H1 (cell line): ENCODE results near the gene SH3BP2. TPM values are rescaled to one million over a fixed set of nuclear protein-coding genes. Genes with fewer than 3 reads are reported as not detected.

Experiments used
- CTCF ChIA-PET: fragments of 300-600 bp; sonication (Branson Sonifier 250); formaldehyde crosslinking; loops from one replicate; lab custom pipeline; 2021; ENCODE audit not compliant: partially characterized antibody; lab: Charles Lee
- POLR2A ChIA-PET: fragments of 300-600 bp; sonication (Branson Sonifier 250); formaldehyde crosslinking; loops from one replicate; lab custom pipeline; 2021; ENCODE audit warnings: inconsistent platforms; ENCODE audit not compliant: partially characterized antibody; lab: Charles Lee
- DNase-seq, 2 experiments: peaks; one replicate each; pipeline versions ENCODE4 v3.0.0 to v3.0.0-alpha.2; 2010 to 2022; ENCODE audit warnings: low spot score in 2 of 2, low read depth in 1 of 2, mixed read lengths in 1 of 2
- FAIRE-seq: peaks from 2 replicates; lab custom pipeline; 2011; peaks lifted over from hg19 to GRCh38; lab: Jason Lieb, UNC
- H2AFZ ChIP-seq: 2 replicates; pipeline ENCODE4 v1.8.1; 2012; ENCODE audit warnings: low read length, inconsistent platforms
- H2AK5ac ChIP-seq: 2 replicates; pipeline ENCODE4 v1.6.1; 2013; ENCODE audit warnings: low read depth, low read length
- H2BK120ac ChIP-seq: replicated peaks from 2 replicates; pipeline ENCODE3; 2013; ENCODE audit warnings: low read depth, low read length, inconsistent platforms
- H2BK12ac ChIP-seq: 2 replicates; pipeline ENCODE4 v1.6.1; 2013; ENCODE audit warnings: low read depth, low read length
- H2BK15ac ChIP-seq: 2 replicates; pipeline ENCODE4 v1.6.1; 2013; ENCODE audit warnings: low read length
- H2BK20ac ChIP-seq: 2 replicates; pipeline ENCODE4 v1.6.1; 2013; ENCODE audit warnings: low read length
- H2BK5ac ChIP-seq: 2 replicates; pipeline ENCODE4 v1.6.1; 2013; ENCODE audit warnings: low read depth, low read length
- H3K14ac ChIP-seq: 2 replicates; pipeline ENCODE4 v1.6.1; 2013; ENCODE audit warnings: inconsistent platforms; ENCODE audit not compliant: insufficient read length
- H3K18ac ChIP-seq: 2 replicates; pipeline ENCODE4 v1.6.1; 2013; ENCODE audit warnings: low read length; ENCODE audit errors: extremely low read depth
- H3K23ac ChIP-seq: 2 replicates; pipeline ENCODE4 v1.6.1; 2013; ENCODE audit warnings: inconsistent platforms; ENCODE audit not compliant: insufficient read length
- H3K23me2 ChIP-seq: 2 replicates; pipeline ENCODE4 v1.6.1; 2013; ENCODE audit warnings: low read depth, low read length
- H3K27ac ChIP-seq: 2 replicates; pipeline ENCODE4 v1.6.1; 2011; ENCODE audit warnings: low read depth, low read length, inconsistent platforms
- H3K27me3 ChIP-seq, 4 experiments: replicated peaks in 1 of 4; 1 replicate in 1 of 4; 2 replicates in 3 of 4; pipeline versions ENCODE4 v1.6.1 to v1.8.1; 2011 to 2013; ENCODE audit warnings: low read length in 3 of 4, mild to moderate bottlenecking in 3 of 4, inconsistent platforms in 2 of 4, mixed read lengths in 2 of 4, moderate library complexity in 1 of 4; ENCODE audit not compliant: control insufficient read depth in 3 of 4, insufficient read depth in 3 of 4; ENCODE audit errors: extremely low read depth in 1 of 4
- H3K36me3 ChIP-seq, 4 experiments: 2 replicates each; pipeline versions ENCODE4 v1.6.1 to v1.8.1; 2011 to 2013; ENCODE audit warnings: mild to moderate bottlenecking in 4 of 4, low read length in 3 of 4, moderate library complexity in 2 of 4, control low read depth in 1 of 4, inconsistent platforms in 1 of 4; ENCODE audit not compliant: insufficient read depth in 4 of 4, control insufficient read depth in 2 of 4
- H3K4ac ChIP-seq: replicated peaks from 2 replicates; pipeline ENCODE3; 2013; ENCODE audit warnings: low read length, low read depth, mixed read lengths, inconsistent platforms; ENCODE audit not compliant: insufficient read length
- H3K4me1 ChIP-seq, 4 experiments: replicated peaks in 1 of 4; 1 replicate in 1 of 4; 2 replicates in 3 of 4; pipeline versions ENCODE4 v1.6.1 to v1.8.1; 2011 to 2013; ENCODE audit warnings: low read length in 3 of 4, inconsistent platforms in 2 of 4, mixed read lengths in 1 of 4; ENCODE audit not compliant: insufficient read depth in 4 of 4, control insufficient read depth in 3 of 4
- H3K4me2 ChIP-seq, 2 experiments: 2 replicates each; pipeline versions ENCODE4 v1.6.1 to v1.8.1; 2011 to 2013; ENCODE audit warnings: low read depth in 2 of 2, low read length in 2 of 2, control low read depth in 1 of 2, inconsistent platforms in 1 of 2, mild to moderate bottlenecking in 1 of 2; ENCODE audit not compliant: insufficient read depth in 1 of 2
- H3K4me3 ChIP-seq, 4 experiments: fragments of 200-600, 300-600 bp in 1 of 4; sonication (generic), shearing (Covaris generic), sonication (Bioruptor Twin) in 1 of 4; 2 replicates each; pipeline versions ENCODE4 v1.5.1 to v1.8.1; 2011 to 2016; ENCODE audit warnings: low read length in 4 of 4, low read depth in 3 of 4, control low read depth in 2 of 4, inconsistent platforms in 2 of 4, mild to moderate bottlenecking in 2 of 4, mixed read lengths in 1 of 4, moderate library complexity in 1 of 4; ENCODE audit not compliant: insufficient read depth in 2 of 4; ENCODE audit errors: extremely low read depth in 1 of 4
- H3K56ac ChIP-seq: replicated peaks from 2 replicates; pipeline ENCODE3; 2013; ENCODE audit warnings: low read depth, mild to moderate bottlenecking, mixed read lengths, low read length, inconsistent platforms; ENCODE audit not compliant: insufficient read length
- H3K79me1 ChIP-seq: 2 replicates; pipeline ENCODE4 v1.6.1; 2013; ENCODE audit warnings: low read depth, low read length, control low read depth
- H3K79me2 ChIP-seq, 2 experiments: 2 replicates each; pipeline versions ENCODE4 v1.6.1 to v1.8.1; 2012 to 2013; ENCODE audit warnings: low read length in 2 of 2, mild to moderate bottlenecking in 2 of 2, inconsistent platforms in 1 of 2; ENCODE audit not compliant: insufficient read depth in 2 of 2, control insufficient read depth in 1 of 2
- H3K9ac ChIP-seq, 4 experiments: replicated peaks in 1 of 4; 1 replicate in 1 of 4; 2 replicates in 3 of 4; pipeline versions ENCODE4 v1.6.1 to v1.8.1; 2011 to 2013; ENCODE audit warnings: low read depth in 3 of 4, low read length in 3 of 4, control low read depth in 2 of 4, mild to moderate bottlenecking in 2 of 4, moderate library complexity in 2 of 4, inconsistent platforms in 1 of 4; ENCODE audit errors: extremely low read depth in 1 of 4
- H3K9me3 ChIP-seq, 2 experiments: 2 replicates each; pipeline versions ENCODE4 v1.6.1 to v1.8.1; 2012 to 2013; ENCODE audit warnings: mild to moderate bottlenecking in 2 of 2, moderate library complexity in 2 of 2, control low read depth in 1 of 2, inconsistent platforms in 1 of 2, low read depth in 1 of 2, low read length in 1 of 2, mixed read lengths in 1 of 2; ENCODE audit not compliant: insufficient read depth in 2 of 2
- H4K20me1 ChIP-seq, 2 experiments: replicated peaks in 1 of 2; 2 replicates each; pipeline versions ENCODE3 to v1.8.1; 2011 to 2013; ENCODE audit warnings: inconsistent platforms in 2 of 2, low read length in 2 of 2, mild to moderate bottlenecking in 1 of 2; ENCODE audit not compliant: insufficient read depth in 2 of 2, control insufficient read depth in 1 of 2
- H4K5ac ChIP-seq: 2 replicates; pipeline ENCODE4 v1.6.1; 2013; ENCODE audit warnings: low read length, low read depth, mixed read lengths, inconsistent platforms; ENCODE audit not compliant: insufficient read length
- H4K8ac ChIP-seq: 2 replicates; pipeline ENCODE4 v1.8.0; 2013; ENCODE audit warnings: mild to moderate bottlenecking, moderate library complexity, low read length, inconsistent platforms; ENCODE audit not compliant: insufficient read depth; ENCODE audit errors: extremely low read depth
- H4K91ac ChIP-seq: replicated peaks from 2 replicates; pipeline ENCODE3; 2013; ENCODE audit warnings: low read length, mixed read lengths, inconsistent platforms; ENCODE audit not compliant: insufficient read length
- ATF3 ChIP-seq: IDR thresholded peaks from 2 replicates; pipeline ENCODE4 v1.6.1; 2011; ENCODE audit warnings: low read depth, mild to moderate bottlenecking, low read length; ENCODE audit not compliant: insufficient read depth
- CEBPB ChIP-seq: IDR thresholded peaks from 2 replicates; pipeline ENCODE4 v1.6.1; 2012; ENCODE audit warnings: low read depth, low read length
- KDM5A ChIP-seq: fragments of 200-600 bp; IDR thresholded peaks from 2 replicates; pipeline ENCODE4 v1.7.1; 2012; ENCODE audit warnings: mild to moderate bottlenecking, low read length, inconsistent platforms, mixed read lengths
- POU5F1 ChIP-seq: IDR thresholded peaks from 2 replicates; pipeline ENCODE4 v1.6.1; 2011; ENCODE audit warnings: low read depth, mild to moderate bottlenecking, low read length, moderate library complexity
- SIRT6 ChIP-seq: IDR thresholded peaks from one replicate; pipeline ENCODE4 v1.7.1; 2012; ENCODE audit warnings: low read length, inconsistent platforms
- TAF1 ChIP-seq: IDR thresholded peaks from 2 replicates; pipeline ENCODE4 v1.6.1; 2011; ENCODE audit warnings: mild to moderate bottlenecking, low read depth, low read length
- WGBS, 2 experiments: shearing (Covaris generic) in 1 of 2; methylation state at CpG; one replicate each; pipeline versions ENCODE4 v1.1.6 to v1.1.7; 2013 to 2015; ENCODE audit warnings: low lambda C conversion rate in 2 of 2, mixed read lengths in 2 of 2, inconsistent platforms in 1 of 2, low coverage in 1 of 2, missing lambda C conversion rate in 1 of 2; ENCODE audit not compliant: insufficient replicate concordance in 2 of 2, insufficient coverage in 1 of 2, insufficient read length in 1 of 2; ENCODE audit errors: extremely low coverage in 1 of 2, missing lambda C conversion rate in 1 of 2; 5-methylcytosine and 5-hydroxymethylcytosine counted together
- polyA plus RNA-seq, 7 experiments: library from polyadenylated mRNA; depleted of rRNA in 3 of 7; stranded (reverse) in 5 of 7; unstranded in 2 of 7; fragments of >200 nt in 5 of 7; fragments of 200-250 nt in 2 of 7; gene quantifications; 1 replicate in 5 of 7; 2 replicates in 1 of 7; 4 replicates in 1 of 7; pipeline versions ENCODE4 v1.2.1 to v1.2.3, GENCODE V29; 2011 to 2013; ENCODE audit warnings: missing spikeins in 2 of 7, mixed read lengths in 2 of 7
- total RNA-seq: library from RNA; stranded (reverse); fragmentation: NEBNext Ultra II Directional; extraction: Animal tissue kit (Norgen Biotek cat#: 25700); gene quantifications from 2 replicates; pipeline ENCODE4 v1.2.1, GENCODE V29; 2021

SH3BP2 gene
- total and polyA plus RNA-seq, 2 of the 8 experiments (the other 6 are each of a cell fraction or from before 2014, with no cell fraction given) = 27.4 to 31.4 TPM

- Histone ChIP-seq H3K4me3 (no peak overlapping the region), H3K4me1 (peaks cover 0 to 2% (median 0%) of the 10 kb centered on the region in 4 experiments; a peak in 1 of 7 replicates), H3K18ac (no peak overlapping the region), H3K4me2 (no peak overlapping the region), H4K8ac (no peak overlapping the region), H3K79me1 (peaks cover 6% of the 10 kb centered on the region; the same call in 1 of the 2 replicates), H4K20me1 (peaks cover 3 to 5% of the 10 kb centered on the region in 2 experiments), H3K23ac (no peak overlapping the region), H3K4ac (no peak overlapping the region), H2BK5ac (no peak overlapping the region), H2BK120ac (no peak overlapping the region), H3K36me3 (peaks cover 0 to 8% (median 3%) of the 10 kb centered on the region in 4 experiments; a peak in 2 of 8 replicates), H4K91ac (no peak overlapping the region), H3K9me3 (no peaks in the 10 kb centered on the region), H2AFZ (no peak overlapping the region), H3K27me3 (no peaks in the 10 kb centered on the region), H2AK5ac (no peak overlapping the region), H3K79me2 (peaks cover 0 to 82% of the 10 kb centered on the region in 2 experiments; a peak in 2 of 4 replicates), H3K23me2 (no peaks in the 10 kb centered on the region), H2BK12ac (no peak overlapping the region), H3K14ac (no peak overlapping the region), H2BK20ac (no peak overlapping the region), H3K27ac (no peak overlapping the region), H3K56ac (no peak overlapping the region), H3K9ac (no peak overlapping the region), H4K5ac (no peak overlapping the region), H2BK15ac (no peak overlapping the region)
- CTCF ChIA-PET = no interaction called here
- no peak for FAIRE-seq
- TF ChIP-seq TAF1 (no peak), ATF3 (no peak), POU5F1 (no peak), KDM5A (no peak), CEBPB (no peak), SIRT6 (no peak)
- WGBS, 2 experiments = 88% methylated on average over 5 of the region's 5 CpGs; no CpG with 5 or more reads in 1 of the 2 experiments
- POLR2A ChIA-PET = interaction anchor here (1.0 kb wide), 1 partner anchor 12 kb away, joined by 3 read pairs; no protein-coding TSS in a partner anchor
- no peak for DNase-seq
These were observed 62.7 kb downstream of the SH3BP2 start for GRCh38 chr4:2855584-2855983.
